Measurements from ENCODE around the gene FCHO1.
A peak's percentile ranks its signal among the peaks of the same experiment; 100 is the strongest.
"Not testable (repeated sequence)": the region's sequence is repeated elsewhere in the genome, so short reads cannot be mapped to it uniquely, and the experiment has no call there.

Gene FCHO1

DNA sequence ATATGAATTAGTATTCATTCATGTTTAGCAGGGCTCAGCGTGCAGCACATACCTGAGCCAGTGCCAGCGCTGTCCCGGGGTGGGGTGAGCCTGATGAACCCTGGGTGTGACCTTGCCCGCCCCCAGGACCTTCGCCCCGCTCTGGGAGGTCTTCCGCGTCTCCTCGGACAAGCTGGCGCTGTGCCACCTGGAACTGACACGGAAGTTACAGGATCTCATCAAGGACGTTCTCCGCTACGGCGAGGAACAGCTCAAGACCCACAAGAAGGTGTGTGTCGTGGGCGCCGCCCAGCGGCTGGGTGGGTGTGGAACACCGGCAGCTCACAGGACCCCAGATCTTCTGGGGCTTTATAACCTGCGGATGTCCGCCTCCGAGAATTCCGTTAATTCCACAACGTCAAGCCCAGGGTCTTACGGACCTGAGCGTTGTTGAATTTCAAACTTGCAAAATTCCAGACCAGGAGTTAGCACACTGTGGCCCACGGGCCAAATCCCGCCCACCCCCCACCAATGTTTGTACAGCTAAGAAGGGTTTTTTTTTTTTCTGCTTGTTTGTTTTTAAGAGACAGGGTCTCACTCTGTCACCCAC, 15.4 kb downstream of the FCHO1 start:
- no peak overlapping the region for H3K27ac ChIP-seq
- TF ChIP-seq, protein P1, sequence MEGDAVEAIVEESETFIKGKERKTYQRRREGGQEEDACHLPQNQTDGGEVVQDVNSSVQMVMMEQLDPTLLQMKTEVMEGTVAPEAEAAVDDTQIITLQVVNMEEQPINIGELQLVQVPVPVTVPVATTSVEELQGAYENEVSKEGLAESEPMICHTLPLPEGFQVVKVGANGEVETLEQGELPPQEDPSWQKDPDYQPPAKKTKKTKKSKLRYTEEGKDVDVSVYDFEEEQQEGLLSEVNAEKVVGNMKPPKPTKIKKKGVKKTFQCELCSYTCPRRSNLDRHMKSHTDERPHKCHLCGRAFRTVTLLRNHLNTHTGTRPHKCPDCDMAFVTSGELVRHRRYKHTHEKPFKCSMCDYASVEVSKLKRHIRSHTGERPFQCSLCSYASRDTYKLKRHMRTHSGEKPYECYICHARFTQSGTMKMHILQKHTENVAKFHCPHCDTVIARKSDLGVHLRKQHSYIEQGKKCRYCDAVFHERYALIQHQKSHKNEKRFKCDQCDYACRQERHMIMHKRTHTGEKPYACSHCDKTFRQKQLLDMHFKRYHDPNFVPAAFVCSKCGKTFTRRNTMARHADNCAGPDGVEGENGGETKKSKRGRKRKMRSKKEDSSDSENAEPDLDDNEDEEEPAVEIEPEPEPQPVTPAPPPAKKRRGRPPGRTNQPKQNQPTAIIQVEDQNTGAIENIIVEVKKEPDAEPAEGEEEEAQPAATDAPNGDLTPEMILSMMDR (conservative IDR thresholded peaks at IDR 0.05) = peak; percentile 98

GRCh38 chr19:17767559-17767958, 16.3 kb downstream of the FCHO1 start:
- H3K27ac ChIP-seq = no peak overlapping the region
- TF ChIP-seq, protein P1 (conservative IDR thresholded peaks at IDR 0.05) = no peak

DNA sequence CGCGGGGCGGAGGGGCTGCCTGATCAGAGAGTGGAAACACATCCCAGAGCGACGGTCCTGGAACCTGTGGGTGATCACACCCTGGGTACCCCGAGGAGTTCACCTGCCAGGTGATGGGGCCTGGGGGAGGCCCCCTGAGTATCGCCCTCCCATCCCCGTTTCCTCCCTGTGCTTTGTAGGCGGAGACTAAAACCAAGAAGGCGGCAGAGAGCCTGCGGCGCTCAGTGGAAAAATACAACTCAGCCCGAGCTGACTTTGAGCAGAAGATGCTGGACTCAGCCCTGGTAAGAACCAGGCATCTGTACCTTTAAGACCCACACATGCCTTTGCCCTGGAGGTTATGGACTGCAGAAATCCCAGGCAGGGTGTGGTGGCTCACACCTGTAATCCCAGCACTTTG, 19.3 kb downstream of the FCHO1 start:
- TF ChIP-seq, protein P1 (conservative IDR thresholded peaks at IDR 0.05) = no peak
- H3K27ac ChIP-seq = no peak overlapping the region

GRCh38 chr19:17772172-17772571, 20.9 kb downstream of the FCHO1 start:
- H3K27ac ChIP-seq = no peak overlapping the region
- TF ChIP-seq, protein P1 (conservative IDR thresholded peaks at IDR 0.05) = no peak

GRCh38 chr19:17775245-17775927, 24.1 kb downstream of the FCHO1 start:
- no peak overlapping the region for H3K27ac ChIP-seq
- TF ChIP-seq, protein P1 (conservative IDR thresholded peaks at IDR 0.05) = peak; percentile 65

DNA sequence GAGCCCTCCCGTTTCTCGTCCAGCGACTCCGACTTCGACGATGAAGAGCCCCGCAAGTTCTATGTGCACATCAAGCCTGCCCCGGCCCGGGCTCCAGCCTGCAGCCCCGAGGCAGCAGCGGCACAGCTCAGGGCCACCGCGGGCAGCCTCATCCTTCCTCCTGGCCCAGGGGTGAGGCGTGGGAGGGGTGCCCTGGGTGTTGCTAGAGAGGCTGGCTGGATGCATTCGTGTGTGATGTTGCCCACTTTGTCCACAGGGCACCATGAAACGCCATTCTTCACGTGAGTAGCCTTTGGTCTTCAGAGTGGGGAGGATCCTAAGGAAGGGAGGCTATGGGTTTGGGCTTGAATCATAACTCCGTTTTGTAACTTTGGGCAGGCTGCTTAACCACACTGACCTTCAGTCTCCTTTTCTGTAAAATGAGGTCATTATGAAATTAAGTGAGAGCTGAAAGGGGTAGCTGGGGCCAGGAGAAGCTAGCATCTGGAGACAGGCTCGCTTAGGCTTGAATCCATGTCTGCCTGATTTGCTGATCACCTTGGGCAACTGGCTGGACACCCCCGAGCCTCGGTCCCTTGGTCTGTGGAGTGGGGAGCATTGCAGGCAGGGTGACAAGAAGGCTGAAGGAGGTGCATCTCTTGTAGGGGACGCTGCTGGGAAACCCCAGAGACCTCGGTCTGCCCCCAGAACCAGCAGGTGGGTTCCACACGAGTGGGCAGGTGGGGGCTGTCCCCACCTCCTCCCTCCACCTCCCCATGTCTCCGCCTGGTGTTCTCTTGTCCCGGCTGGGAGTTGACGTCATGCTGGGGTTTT, 24.9 kb downstream of the FCHO1 start:
- TF ChIP-seq, protein P1 (conservative IDR thresholded peaks at IDR 0.05) = no peak
- H3K27ac ChIP-seq = no peak overlapping the region

DNA sequence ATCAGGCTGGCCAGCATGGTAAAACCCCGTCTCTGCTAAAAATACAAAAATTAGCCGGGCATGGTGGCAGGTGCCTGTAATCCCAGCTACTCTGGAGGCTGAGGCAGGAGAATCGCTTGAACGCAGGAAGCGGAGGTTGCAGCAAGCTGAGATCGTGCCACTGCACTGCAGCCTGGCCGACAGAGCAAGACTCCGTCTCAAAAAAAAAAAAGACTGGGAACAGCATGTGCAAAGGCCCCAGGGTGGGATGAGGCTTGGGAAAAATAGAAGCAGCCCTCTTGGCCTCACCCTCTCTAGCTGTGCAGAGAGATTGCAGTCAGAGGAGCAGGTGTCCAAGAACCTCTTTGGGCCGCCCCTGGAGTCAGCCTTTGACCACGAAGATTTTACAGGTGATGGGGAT, 26.6 kb downstream of the FCHO1 start:
- H3K27ac ChIP-seq = not testable (repeated sequence)

Measured in VCaP (cell line).